OCI-LY7 (cell line): ENCODE measurements around the gene LRP1B. TPM values are rescaled to one million over a fixed set of nuclear protein-coding genes. Genes with fewer than 3 reads are reported as not detected.
A peak's percentile ranks its signal among the peaks of the same experiment; 100 is the strongest.

Source experiments
- BruUV-seq: library from RNA; stranded (reverse); fragments of 400-500 nt; replicated peaks from 2 replicates; lab custom pipeline; 2021; lab: Mats Ljungman, UMichigan
- CTCF ChIA-PET: fragments of 300-600 bp; sonication (Branson Sonifier 250); formaldehyde crosslinking; loops from one replicate; lab custom pipeline; 2022; ENCODE audit warnings: antibody characterized with exemption; ENCODE audit not compliant: unreplicated experiment; lab: Charles Lee
- POLR2A ChIA-PET: fragments of 300-600 bp; sonication (Branson Sonifier 250); formaldehyde crosslinking; loops from one replicate; lab custom pipeline; 2022; ENCODE audit warnings: antibody characterized with exemption; lab: Charles Lee
- DNase-seq: peaks from one replicate; pipeline ENCODE4 v3.0.0-alpha.2; 2015; ENCODE audit warnings: low spot score
- H2AFZ ChIP-seq: fragments of 200-600 bp; sonication (generic), shearing (Covaris generic); 2 replicates; pipeline ENCODE4 v1.6.1; 2014; ENCODE audit warnings: mild to moderate bottlenecking, antibody characterized with exemption, low read length, moderate library complexity
- H3K27ac ChIP-seq: fragments of 200-600 bp; sonication (generic); 2 replicates; pipeline ENCODE4 v1.5.1; 2014; ENCODE audit warnings: mixed run types, low read depth, mild to moderate bottlenecking, moderate library complexity, low read length, inconsistent platforms; ENCODE audit not compliant: poor library complexity, severe bottlenecking
- H3K36me3 ChIP-seq: fragments of 200-600 bp; sonication (generic); 2 replicates; pipeline ENCODE4 v1.6.1; 2014; ENCODE audit warnings: mild to moderate bottlenecking, antibody characterized with exemption, low read length, moderate library complexity, mixed read lengths; ENCODE audit not compliant: insufficient read depth
- H3K4me1 ChIP-seq: fragments of 200-600 bp; sonication (generic); 2 replicates; pipeline ENCODE4 v1.5.1; 2014; ENCODE audit warnings: mild to moderate bottlenecking, low read length; ENCODE audit not compliant: insufficient read depth, poor library complexity, severe bottlenecking
- H3K4me2 ChIP-seq: fragments of 200-600 bp; sonication (generic); 2 replicates; pipeline ENCODE4 v1.6.1; 2014; ENCODE audit warnings: mild to moderate bottlenecking, low read length
- H3K4me3 ChIP-seq: fragments of 200-600 bp; sonication (generic); 2 replicates; pipeline ENCODE4 v1.5.1; 2014; ENCODE audit warnings: mild to moderate bottlenecking, low read depth, low read length; ENCODE audit not compliant: poor library complexity, severe bottlenecking
- H3K79me2 ChIP-seq: fragments of 200-600 bp; sonication (generic); 2 replicates; pipeline ENCODE4 v1.6.1; 2016; ENCODE audit warnings: low read depth, mild to moderate bottlenecking, low read length, moderate library complexity, mixed read lengths; ENCODE audit not compliant: insufficient read depth
- H3K9me2 ChIP-seq: fragments of 200-600 bp; sonication (generic); 2 replicates; pipeline ENCODE4 v1.6.1; 2016; ENCODE audit warnings: mild to moderate bottlenecking, low read length, mixed read lengths; ENCODE audit not compliant: insufficient read depth
- H3K9me3 ChIP-seq: fragments of 200-600 bp; sonication (generic); 2 replicates; pipeline ENCODE4 v1.6.1; 2014; ENCODE audit warnings: mild to moderate bottlenecking, mixed run types, low read length, mixed read lengths
- H4K20me1 ChIP-seq: fragments of 200-600 bp; sonication (generic); 2 replicates; pipeline ENCODE4 v1.6.1; 2014; ENCODE audit warnings: mild to moderate bottlenecking, antibody characterized with exemption, low read length, moderate library complexity, mixed read lengths; ENCODE audit not compliant: insufficient read depth
- CTCF ChIP-seq: fragments of 200-600 bp; sonication (generic); conservative IDR thresholded peaks from 2 replicates; pipeline ENCODE4 v1.5.1; 2014; ENCODE audit warnings: mild to moderate bottlenecking, antibody characterized with exemption, low read length, moderate library complexity, mixed read lengths
- EZH2phosphoT487 ChIP-seq: fragments of 200-600 bp; sonication (generic); IDR thresholded peaks from 2 replicates; pipeline ENCODE4 v1.6.1; 2018; ENCODE audit warnings: low read depth, borderline replicate concordance, mild to moderate bottlenecking, mixed run types, antibody characterized with exemption, low read length, moderate library complexity, mixed read lengths
- intact Hi-C: fragments of 100-400 bp; cut with micrococcal nuclease; formaldehyde crosslinking; loops from one replicate; pipeline ENCODE4 v1.10.0; 2022; ENCODE audit not compliant: unreplicated experiment
- total RNA-seq, 2 experiments: library from RNA; depleted of rRNA in 1 of 2; stranded (reverse); fragments of >200 nt in 1 of 2; shearing (Covaris generic) in 1 of 2; gene quantifications; 2 replicates each; pipeline ENCODE4 v1.2.3, GENCODE V29; 2014 to 2022

Gene LRP1B
- total RNA-seq, 2 experiments from 2014 or later = not detected

GRCh38 chr2:140882671-140883620 is 1247.9 kb downstream of the LRP1B start:
- ChIA-PET POLR2A (no interaction called here), CTCF (no interaction called here)
- H3K36me3 ChIP-seq = no peaks in the 10 kb centered on the region
- H3K9me2 ChIP-seq = no peaks in the 10 kb centered on the region
- H4K20me1 ChIP-seq = no peaks in the 10 kb centered on the region
- no peak overlapping the region for H3K27ac ChIP-seq
- no peak overlapping the region for H3K4me3 ChIP-seq
- H3K4me2 ChIP-seq = no peak overlapping the region
- no peaks in the 10 kb centered on the region for H3K9me3 ChIP-seq
- H3K79me2 ChIP-seq = no peaks in the 10 kb centered on the region
- no peak for DNase-seq
- intact Hi-C loops = no loop called here
- H3K4me1 ChIP-seq = no peaks in the 10 kb centered on the region
- no peak overlapping the region for H2AFZ ChIP-seq
- no TSS peak for BruUV-seq
- no peak for TF ChIP-seq EZH2phosphoT487
- TF ChIP-seq CTCF = no peak

- TF ChIP-seq CTCF (no peak), EZH2phosphoT487 (no peak)
- H3K79me2 ChIP-seq = no peaks in the 10 kb centered on the region
- CTCF ChIA-PET = no interaction called here
These were observed 1250.2 kb downstream of the LRP1B start for GRCh38 chr2:140880573-140880972.

GRCh38 chr2:140876015-140876414 is 1254.8 kb downstream of the LRP1B start:
- H3K4me1 ChIP-seq = no peaks in the 10 kb centered on the region
- ChIA-PET CTCF (no interaction called here), POLR2A (interaction anchor here (1.0 kb wide), 1 partner anchor 10 kb away, joined by 3 read pairs; no protein-coding TSS in a partner anchor)
- peaks cover 20% of the 10 kb centered on the region for H3K9me3 ChIP-seq
- no peak overlapping the region for H3K27ac ChIP-seq
- TF ChIP-seq EZH2phosphoT487 = no peak
- TF ChIP-seq CTCF = no peak
- H4K20me1 ChIP-seq = no peaks in the 10 kb centered on the region
- H2AFZ ChIP-seq = no peak overlapping the region
- H3K36me3 ChIP-seq = no peaks in the 10 kb centered on the region
- peak; percentile 2 for DNase-seq
- no peak overlapping the region for H3K4me3 ChIP-seq
- H3K79me2 ChIP-seq = no peaks in the 10 kb centered on the region
- intact Hi-C loops = no loop called here
- no peak overlapping the region for H3K4me2 ChIP-seq
- BruUV-seq = no TSS peak
- no peaks in the 10 kb centered on the region for H3K9me2 ChIP-seq

More at GRCh38 chr2:140880573-140880972, 1250.2 kb downstream of the LRP1B start:
- Histone ChIP-seq H3K36me3 (no peaks in the 10 kb centered on the region), H3K4me3 (no peak overlapping the region), H2AFZ (no peak overlapping the region), H3K27ac (no peak overlapping the region), H3K4me2 (no peak overlapping the region), H3K4me1 (no peaks in the 10 kb centered on the region), H4K20me1 (no peaks in the 10 kb centered on the region), H3K9me3 (peaks cover 8% of the 10 kb centered on the region; the same call in 1 of the 2 replicates), H3K9me2 (no peaks in the 10 kb centered on the region)
- BruUV-seq = no TSS peak
- POLR2A ChIA-PET = interaction anchor here (0.6 to 0.8 kb wide), 2 partner anchors 245 to 1159 kb away, joined by 3 to 9 read pairs; no protein-coding TSS in a partner anchor
- no peak for DNase-seq
- intact Hi-C loops = no loop called here
